ENCODE results near the gene NAV2.

The NAV2 gene

GRCh38 chr11:19843079-19843478 is 130.4 kb downstream of the NAV2 start:
- peaks cover 0 to 76% (median 19%) of the 10 kb centered on the region in 4 donors for H3K4me1 ChIP-seq
- H3K27me3 ChIP-seq, result no peaks in the 10 kb centered on the region
- no peak for DNase-seq
- H3K27ac ChIP-seq, result no peak overlapping the region
- intact Hi-C loops (cut with DNase I; ENCODE audit: low total_unique reads), result no loop called here
- no peaks in the 10 kb centered on the region for H3K9me3 ChIP-seq
- H3K4me3 ChIP-seq, result no peak overlapping the region
- peaks cover 0 to 23% (median 12%) of the 10 kb centered on the region in 3 donors for H3K36me3 ChIP-seq
- no peak for TF ChIP-seq CTCF (IDR thresholded peaks at IDR 0.05)

- no peaks in the 10 kb centered on the region for H3K9me3 ChIP-seq
- intact Hi-C loops (cut with DNase I; ENCODE audit: low total_unique reads), result no loop called here
- peaks cover 0 to 23% (median 12%) of the 10 kb centered on the region in 3 donors for H3K36me3 ChIP-seq
- H3K27ac ChIP-seq, result no peak overlapping the region
- H3K4me3 ChIP-seq, result no peak overlapping the region
- no peak for TF ChIP-seq CTCF (IDR thresholded peaks at IDR 0.05)
- no peaks in the 10 kb centered on the region for H3K27me3 ChIP-seq
- DNase-seq, result no peak
- peaks cover 0 to 75% (median 21%) of the 10 kb centered on the region in 4 donors for H3K4me1 ChIP-seq
These were observed 131.4 kb downstream of the NAV2 start for GRCh38 chr11:19844012-19844411.

- Histone ChIP-seq H3K27ac (no peak overlapping the region), H3K27me3 (no peaks in the 10 kb centered on the region), H3K9me3 (no peaks in the 10 kb centered on the region), H3K4me1 (peaks cover 0 to 75% (median 24%) of the 10 kb centered on the region in 4 donors), H3K36me3 (peaks cover 0 to 28% (median 18%) of the 10 kb centered on the region in 3 donors), H3K4me3 (no peak overlapping the region)
- no peak for TF ChIP-seq CTCF (IDR thresholded peaks at IDR 0.05)
- intact Hi-C loops (cut with DNase I; ENCODE audit: low total_unique reads), result no loop called here
- DNase-seq, result no peak
These were observed 132.2 kb downstream of the NAV2 start for GRCh38 chr11:19844806-19845205.

- no peak overlapping the region for H3K4me3 ChIP-seq
- peaks cover 0 to 69% (median 25%) of the 10 kb centered on the region in 4 donors for H3K4me1 ChIP-seq
- intact Hi-C loops (cut with DNase I; ENCODE audit: low total_unique reads), result no loop called here
- no peak overlapping the region for H3K27ac ChIP-seq
- no peak for DNase-seq
- no peak for TF ChIP-seq CTCF (IDR thresholded peaks at IDR 0.05)
- no peaks in the 10 kb centered on the region for H3K9me3 ChIP-seq
- no peaks in the 10 kb centered on the region for H3K27me3 ChIP-seq
- peaks cover 0 to 36% (median 25%) of the 10 kb centered on the region in 3 donors for H3K36me3 ChIP-seq
These were observed 133.0 kb downstream of the NAV2 start for GRCh38 chr11:19845626-19846025.

- TF ChIP-seq CTCF (IDR thresholded peaks at IDR 0.05), result no peak
- intact Hi-C loops (cut with DNase I; ENCODE audit: low total_unique reads), result no loop called here
- Histone ChIP-seq H3K27ac (no peak overlapping the region), H3K4me1 (peaks cover 0 to 63% (median 25%) of the 10 kb centered on the region in 4 donors), H3K4me3 (no peak overlapping the region), H3K27me3 (no peaks in the 10 kb centered on the region), H3K9me3 (no peaks in the 10 kb centered on the region), H3K36me3 (peaks cover 0 to 46% (median 29%) of the 10 kb centered on the region in 3 donors)
- DNase-seq, result no peak
These were observed 134.1 kb downstream of the NAV2 start for GRCh38 chr11:19846654-19847305.
